GM10266 (cell line): Measurements from ENCODE around the gene LZTR1.

Source experiments
- DNase-seq: peaks from one replicate; pipeline ENCODE4 v3.0.0; 2012; ENCODE audit errors: extremely low spot score
- CTCF ChIP-seq: IDR thresholded peaks from 2 replicates; pipeline ENCODE4 v1.5.1; 2012; ENCODE audit warnings: mild to moderate bottlenecking, low read depth; ENCODE audit not compliant: control insufficient read depth, insufficient read depth; ENCODE audit errors: missing control alignments

Gene LZTR1

GRCh38 chr22:20983081-20983771 is 1.1 kb downstream of the LZTR1 start:
- no peak for DNase-seq

GRCh38 chr22:20985720-20986119 is 3.6 kb downstream of the LZTR1 start:
- no peak for DNase-seq
- no peak for TF ChIP-seq CTCF

More at GRCh38 chr22:20983081-20983771, 1.1 kb downstream of the LZTR1 start:
- TF ChIP-seq CTCF, result no peak

- DNase-seq, result no peak
- TF ChIP-seq CTCF, result no peak
These were observed 4.3 kb downstream of the LZTR1 start for GRCh38 chr22:20986365-20986764.

GRCh38 chr22:20987375-20987774 is 5.3 kb downstream of the LZTR1 start:
- no peak for DNase-seq
- no peak for TF ChIP-seq CTCF

GRCh38 chr22:20988573-20989322 is 6.7 kb downstream of the LZTR1 start:
- DNase-seq, result no peak
- TF ChIP-seq CTCF, result no peak

GRCh38 chr22:20989323-20990138 is 7.4 kb downstream of the LZTR1 start:
- no peak for DNase-seq
- TF ChIP-seq CTCF, result no peak
